DMS53 (cell line): ENCODE measurements around the gene ANGEL2.
A peak's percentile ranks its signal among the peaks of the same experiment; 100 is the strongest.
"Not testable (repeated sequence)": the region's sequence is repeated elsewhere in the genome, so short reads cannot be mapped to it uniquely, and the experiment has no call there.

ENCODE experiments used
- DNase-seq: peaks from one replicate; lab custom pipeline; 2025; lab: John Stamatoyannopoulos, UW

Gene ANGEL2, protein sequence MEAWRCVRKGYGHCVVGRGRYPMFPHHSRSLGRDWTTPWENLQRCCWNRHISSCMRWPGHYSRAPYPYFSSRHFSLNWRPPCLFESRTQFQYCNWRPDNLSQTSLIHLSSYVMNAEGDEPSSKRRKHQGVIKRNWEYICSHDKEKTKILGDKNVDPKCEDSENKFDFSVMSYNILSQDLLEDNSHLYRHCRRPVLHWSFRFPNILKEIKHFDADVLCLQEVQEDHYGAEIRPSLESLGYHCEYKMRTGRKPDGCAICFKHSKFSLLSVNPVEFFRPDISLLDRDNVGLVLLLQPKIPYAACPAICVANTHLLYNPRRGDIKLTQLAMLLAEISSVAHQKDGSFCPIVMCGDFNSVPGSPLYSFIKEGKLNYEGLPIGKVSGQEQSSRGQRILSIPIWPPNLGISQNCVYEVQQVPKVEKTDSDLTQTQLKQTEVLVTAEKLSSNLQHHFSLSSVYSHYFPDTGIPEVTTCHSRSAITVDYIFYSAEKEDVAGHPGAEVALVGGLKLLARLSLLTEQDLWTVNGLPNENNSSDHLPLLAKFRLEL

DNA sequence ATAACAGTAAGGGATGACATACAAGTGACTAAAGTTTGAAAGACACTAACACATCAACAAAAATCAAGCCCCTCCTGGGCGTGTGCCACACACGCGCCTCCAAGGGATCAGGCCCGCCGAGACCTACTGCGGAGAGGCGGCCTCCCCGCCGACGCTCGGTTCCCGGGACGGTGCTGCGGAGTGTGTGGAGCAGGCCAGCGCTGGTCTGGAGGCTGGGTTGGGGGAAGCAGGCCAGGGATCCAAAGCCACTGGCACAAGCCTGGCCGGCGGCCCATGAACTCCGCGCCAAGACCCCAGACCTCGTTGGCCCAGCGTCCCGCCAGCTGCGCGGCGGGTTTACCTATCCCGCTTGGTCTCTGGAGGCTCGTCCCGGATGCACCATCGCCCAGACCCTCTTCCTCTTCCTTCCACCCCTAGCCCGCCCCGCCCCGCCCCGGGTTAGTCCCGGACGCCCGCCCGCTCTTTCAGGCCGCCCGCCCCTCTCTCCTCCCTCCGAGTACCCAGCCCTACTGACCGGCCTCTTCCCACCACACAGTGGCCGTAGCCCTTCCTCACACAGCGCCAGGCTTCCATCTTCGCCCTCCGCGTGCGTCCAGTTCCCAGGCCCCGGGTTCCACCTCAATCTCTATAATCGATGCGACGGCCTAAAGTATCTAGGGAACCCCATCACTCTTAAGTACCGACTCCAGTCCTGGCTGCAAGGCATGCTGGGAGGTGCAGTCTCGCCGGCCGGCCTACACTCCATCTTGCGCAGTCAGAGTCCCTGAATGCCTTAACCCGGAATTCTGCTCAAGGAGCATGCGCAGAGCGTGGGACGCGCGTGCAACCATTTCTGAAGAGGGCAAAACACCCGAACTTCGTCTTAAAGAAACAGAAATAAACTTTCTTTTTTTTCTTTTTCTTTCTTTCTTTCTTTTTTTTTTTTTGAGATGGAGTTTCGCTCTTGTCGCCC, at the start of gene ANGEL2:
TSS of gene ANGEL2 (minus strand) at position 769 of the 952 bp plus-strand sequence. CDS start at position 573, 196 bp downstream.
- DNase-seq, result peak; percentile 99

DNA sequence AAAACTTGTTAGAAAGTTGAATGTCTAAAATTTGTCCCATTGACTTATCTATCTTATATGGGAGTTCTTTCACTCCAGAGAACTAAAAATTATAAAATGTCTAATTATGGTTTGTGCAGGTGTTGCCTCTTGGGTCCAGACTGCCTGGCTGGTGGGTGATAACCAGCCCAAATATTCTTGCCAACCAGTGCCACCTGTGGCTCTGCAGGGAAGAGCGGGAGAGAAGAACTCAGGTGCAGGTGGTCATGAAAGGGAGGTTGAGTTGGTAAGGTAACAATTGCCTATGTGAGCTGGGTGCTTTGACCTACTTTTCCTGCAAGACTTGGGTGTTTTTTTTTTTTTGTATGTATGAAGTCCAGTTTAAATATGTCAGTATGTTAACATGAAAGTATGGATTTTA, 45.6 kb upstream of the ANGEL2 start:
- DNase-seq, result peak; percentile 91

DNA sequence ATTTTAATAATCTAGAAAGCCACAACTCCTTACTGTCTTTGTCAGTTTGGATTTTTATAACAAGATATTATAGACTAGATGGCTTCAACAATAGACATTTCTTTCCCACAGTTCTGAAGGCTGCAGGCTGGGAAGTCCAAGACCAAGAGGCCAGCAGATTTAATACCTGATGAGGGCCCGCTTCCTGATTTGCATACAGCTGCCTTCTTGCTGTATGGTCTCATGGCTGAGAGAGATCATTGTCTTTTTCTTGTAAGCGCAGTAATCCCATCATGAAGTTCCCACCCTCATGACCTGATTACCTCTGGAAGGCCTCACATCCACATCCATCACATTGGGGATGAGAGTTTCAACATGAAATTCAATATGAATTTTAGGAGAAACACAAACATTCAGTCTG, 45.2 kb upstream of the ANGEL2 start:
- peak; percentile 97 for DNase-seq

DNA sequence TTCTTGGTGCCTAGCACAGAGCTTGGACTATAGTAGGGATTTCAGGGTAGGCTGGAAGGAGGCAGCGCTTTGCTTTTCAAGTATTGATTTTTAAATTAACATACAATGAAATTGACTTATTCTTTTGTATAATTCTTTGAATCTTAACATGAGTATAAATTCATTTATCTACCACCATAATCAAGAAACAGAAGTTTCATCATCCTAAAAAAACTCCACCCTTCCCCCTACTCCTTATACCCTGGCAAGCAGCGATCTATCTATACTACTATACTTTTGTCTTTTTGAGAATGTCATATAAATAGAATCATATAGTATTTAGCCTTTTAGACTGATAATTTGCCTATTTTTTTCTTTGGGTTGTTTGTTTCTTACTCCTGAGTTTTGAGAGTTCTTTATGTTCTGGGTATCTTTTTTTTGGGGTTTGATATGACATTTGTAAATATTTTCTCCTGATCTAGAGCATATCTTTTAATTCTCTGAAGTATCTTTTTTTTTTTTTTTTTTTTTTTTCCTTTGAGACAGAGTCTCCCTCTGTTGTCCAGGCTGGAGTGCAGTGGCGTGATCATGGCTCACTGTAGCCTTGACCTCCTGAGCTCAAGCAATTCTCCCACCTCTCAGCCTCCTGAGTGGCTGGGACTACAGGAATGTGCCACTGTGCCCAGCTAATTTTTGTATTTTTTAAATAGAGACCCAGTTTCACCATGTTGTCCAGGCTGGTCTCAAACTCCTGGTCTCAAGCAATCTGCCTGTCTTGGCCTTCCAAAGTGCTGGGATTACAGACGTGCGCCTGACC, 41.8 kb upstream of the ANGEL2 start:
- DNase-seq, result no peak

DNA sequence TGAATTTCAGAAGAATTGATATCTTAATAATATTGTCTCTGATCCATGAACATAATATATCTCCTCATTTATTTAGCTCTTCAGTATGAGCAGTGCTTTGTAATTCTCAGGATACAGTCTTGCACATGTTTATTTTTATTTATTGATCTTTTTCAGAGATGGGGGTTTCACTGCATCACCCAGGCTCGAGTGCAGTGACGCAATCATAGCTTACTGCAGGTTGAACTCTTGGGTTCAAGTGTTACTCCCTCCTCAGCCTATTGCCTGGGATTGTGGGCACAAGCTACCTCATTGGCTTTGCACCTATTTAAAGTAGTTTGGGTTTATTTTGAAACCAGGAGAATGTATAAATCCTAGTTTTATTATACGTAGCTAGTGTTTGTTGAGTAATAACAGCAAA, 40.1 kb upstream of the ANGEL2 start:
- peak; percentile 55 for DNase-seq

DNA sequence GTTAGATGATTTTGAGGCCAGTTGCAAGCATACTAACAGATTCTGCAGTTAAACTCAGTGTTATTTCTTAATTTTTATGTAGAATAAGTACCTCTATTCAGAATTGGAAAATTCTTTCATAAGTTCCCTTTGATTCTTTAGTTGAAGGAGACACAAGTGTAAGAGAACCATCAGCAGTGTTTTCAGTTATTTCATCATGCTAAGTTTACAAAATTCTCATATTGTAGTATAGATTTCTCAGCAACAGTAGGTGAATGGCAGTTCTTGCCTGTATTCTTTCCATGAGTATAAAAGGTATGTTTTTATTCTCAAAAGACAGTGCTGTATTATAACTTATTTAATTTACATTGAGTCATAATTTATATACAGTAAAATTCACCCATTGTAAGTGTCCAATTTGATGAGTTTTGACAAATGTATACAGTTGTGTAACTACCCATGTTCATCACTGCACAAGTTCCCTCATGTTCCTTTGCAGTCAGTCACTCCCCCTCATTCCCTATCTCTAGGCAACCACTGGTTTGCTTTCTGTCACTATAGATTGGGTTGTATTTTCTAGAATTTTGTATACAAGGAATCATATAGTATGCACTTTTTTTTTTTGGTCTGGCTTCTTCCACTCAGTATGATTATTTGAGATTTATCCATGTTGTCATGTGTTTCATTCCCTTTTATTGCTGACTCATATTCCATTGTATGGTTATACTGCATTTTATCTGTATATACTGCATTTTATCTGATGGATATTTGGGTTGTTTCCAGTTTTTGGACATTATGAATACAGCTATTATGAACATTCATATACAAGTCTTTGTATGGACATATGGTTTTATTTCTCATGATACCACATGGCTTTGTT, 39.3 kb upstream of the ANGEL2 start:
- peak; percentile 24 for DNase-seq

DNA sequence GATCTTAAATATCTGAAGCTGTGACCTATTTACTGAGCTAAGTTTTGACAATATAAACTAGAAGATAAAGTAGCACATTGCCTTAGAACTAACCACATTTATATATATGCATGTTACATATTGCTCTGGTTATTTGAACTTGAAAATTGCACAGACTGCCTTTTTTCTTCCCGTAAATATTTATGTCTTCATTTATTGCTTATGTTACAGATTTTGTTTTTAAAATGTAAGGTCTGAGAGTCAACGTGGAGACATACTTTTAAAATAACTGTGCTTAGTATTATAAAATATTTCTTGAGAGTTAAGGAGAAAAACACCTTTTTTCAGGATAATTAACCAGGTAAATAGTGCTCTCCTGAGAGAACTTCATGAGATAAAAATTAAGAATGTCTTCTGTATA, 38.5 kb upstream of the ANGEL2 start:
- no peak for DNase-seq

DNA sequence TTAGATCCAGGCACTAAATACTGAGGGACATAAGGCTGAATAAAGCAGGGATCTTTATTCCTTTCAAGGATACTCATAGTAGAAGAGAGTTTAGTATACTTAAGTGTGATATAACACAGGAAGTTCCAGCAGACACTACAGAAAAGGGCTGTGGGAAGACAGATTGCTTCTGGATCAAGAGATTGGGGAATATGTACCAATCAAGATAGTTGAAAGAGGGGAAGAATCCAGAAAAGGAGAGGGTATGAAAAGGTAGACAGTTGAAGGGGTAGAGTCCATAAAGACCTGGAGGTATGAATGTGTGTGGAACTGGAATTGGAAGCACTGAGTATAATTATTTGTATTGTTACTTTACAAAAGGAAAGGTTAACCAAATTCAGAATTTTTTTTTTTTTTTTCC, 37.8 kb upstream of the ANGEL2 start:
- DNase-seq, result no peak

DNA sequence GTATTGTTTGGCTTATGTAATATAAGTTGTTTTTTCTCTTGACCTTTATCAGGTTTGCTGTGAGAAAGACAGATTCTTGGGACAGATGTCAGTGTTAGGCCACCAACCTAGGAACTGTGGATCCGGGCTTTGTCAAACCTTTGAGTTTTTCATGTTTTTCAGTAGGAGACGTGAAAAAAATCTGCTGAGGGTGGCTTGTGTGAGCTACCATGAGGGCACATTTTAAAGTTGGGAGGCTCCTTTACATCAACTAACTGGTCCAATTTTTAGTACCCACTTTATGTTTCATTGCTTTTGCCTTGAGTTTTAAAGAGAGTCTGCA, 36.2 kb upstream of the ANGEL2 start:
- peak; percentile 45 for DNase-seq

DNA sequence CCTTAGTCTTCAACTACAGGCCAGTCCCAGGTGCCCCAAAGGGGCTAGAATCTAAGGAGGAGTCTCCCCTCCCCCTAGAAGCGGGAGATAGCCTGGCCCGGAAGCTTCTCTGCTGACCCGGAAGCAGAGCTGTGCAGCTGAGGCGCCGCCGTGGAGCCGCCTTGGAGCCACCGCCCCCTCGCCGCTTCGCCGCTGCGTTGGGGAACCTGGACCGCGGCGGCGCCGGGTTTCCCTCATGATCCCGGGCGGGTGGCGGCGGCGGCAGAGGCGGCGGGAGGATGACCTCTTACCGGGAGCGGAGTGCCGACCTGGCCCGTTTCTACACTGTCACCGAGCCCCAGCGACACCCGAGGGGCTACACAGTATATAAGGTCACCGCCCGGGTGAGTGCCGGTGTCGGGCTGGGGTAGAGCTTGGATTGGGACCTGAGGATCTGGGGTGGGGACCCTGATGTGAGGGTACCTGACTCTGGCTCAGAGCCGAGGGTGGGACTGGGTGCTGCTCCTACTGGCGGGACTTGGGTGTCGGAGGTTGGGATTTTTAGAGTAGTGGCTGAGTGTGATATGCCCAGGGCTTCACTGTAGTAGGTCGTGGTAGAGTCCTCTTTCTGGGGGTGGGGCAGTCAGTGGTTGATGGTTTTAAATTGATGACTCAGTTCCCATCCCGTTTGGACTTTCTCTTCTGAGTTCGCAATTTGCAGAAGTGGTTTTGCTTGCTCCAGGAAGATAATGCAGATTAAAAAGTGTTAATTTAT, 35.6 kb upstream of the ANGEL2 start, which contains the start of gene RPS6KC1:
TSS of gene RPS6KC1 (plus strand) at position 115 of the 754 bp plus-strand sequence. CDS start at position 279, 164 bp downstream.
- DNase-seq, result peak; percentile 96

DNA sequence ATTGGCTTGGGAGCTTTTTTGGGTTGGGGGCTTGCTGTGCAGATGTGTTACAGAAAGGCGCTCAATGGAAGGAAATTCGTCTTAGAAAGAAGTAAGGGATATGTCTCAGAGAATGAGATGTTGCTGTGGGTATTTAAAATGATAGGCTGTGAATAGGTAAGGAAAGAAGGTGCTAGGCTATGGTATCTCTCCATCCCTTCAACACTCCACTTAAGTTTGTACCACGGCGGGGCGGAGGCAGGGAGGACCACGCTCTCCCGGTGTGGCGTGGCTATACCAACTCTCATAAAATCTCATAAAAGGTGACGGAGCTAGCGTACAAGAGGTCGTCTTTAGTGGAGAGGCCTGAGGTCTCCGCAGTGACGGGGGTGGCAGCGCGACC, 35.1 kb upstream of the ANGEL2 start:
- DNase-seq, result peak; percentile 91

DNA sequence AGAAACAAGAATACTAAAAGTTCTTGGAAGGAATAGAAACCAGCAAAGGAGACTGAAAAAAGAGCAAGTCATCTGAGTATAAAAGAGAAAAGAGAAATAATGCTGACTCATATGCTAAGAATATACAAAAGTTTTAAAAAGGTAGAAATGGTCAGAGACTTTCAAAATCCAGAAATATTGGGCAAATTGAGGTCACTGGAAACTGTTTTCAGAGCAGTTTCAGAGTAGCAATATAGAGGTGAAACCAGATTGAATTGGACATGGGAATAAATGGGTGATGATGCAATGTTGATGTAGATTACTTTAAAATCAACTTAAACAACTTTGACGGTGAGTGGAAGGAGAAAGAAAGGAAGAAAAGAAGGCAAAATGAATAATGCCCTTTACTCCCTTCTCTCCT, 33.6 kb upstream of the ANGEL2 start:
- DNase-seq, result no peak

DNA sequence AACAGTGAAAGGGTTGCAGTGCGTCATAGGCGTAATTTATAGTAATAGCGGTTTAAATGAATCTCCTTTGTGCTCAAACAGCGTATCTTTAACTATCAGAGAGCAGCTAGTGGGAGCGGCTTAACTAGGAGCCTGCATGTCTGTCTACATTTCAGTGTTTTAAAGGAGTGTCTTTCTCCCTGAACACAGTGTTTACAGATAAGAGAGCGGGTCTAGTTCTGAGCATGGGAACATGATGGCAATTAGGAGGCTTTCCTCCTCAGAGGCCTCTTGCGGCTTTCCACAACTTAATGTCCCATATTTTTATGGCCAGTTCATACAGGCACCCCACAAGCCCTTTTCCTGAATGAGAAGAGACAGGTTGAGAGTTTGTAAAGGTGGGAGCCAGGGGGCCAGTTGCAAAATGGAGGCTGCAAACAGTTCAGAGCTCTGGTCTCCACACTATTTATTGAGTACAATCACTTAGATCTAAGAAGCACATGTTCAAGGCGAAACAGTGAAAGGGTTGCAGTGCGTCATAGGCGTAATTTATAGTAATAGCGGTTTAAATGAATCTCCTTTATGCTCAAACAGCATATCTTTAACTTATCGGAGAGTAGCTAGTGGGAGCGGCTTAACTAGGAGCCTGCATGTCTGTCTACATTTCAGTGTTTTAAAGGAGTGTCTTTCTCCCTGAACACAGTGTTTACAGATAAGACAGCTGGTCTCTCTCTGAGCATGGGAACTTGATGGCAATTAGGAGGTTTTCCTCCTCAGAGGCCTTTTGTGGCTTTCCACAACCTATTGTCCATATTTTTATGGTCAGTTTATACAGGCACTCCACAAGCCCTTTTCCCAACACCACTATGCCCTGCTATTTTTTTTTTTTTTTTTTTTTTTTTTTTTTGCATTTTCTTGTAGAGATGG, 29.9 kb upstream of the ANGEL2 start:
- peak; percentile 32 for DNase-seq

DNA sequence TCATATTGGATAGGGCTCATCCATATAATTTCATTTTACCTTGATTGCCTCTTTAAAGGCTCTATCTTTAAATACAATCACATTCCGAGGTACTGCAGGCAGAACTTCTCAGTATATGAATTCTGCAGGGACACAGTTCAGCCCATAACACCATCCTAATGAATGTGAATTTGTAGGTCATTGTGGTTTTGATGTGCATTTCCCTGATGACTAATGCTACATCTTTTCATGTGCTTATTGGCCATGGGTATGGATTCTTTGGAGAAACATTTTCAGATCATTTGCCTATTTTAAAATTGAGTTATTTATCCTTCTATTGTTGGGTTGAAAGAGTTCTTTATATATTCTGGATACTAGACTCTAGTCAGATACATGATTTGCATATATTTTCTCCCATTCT, 25.8 kb upstream of the ANGEL2 start:
- DNase-seq, result no peak

DNA sequence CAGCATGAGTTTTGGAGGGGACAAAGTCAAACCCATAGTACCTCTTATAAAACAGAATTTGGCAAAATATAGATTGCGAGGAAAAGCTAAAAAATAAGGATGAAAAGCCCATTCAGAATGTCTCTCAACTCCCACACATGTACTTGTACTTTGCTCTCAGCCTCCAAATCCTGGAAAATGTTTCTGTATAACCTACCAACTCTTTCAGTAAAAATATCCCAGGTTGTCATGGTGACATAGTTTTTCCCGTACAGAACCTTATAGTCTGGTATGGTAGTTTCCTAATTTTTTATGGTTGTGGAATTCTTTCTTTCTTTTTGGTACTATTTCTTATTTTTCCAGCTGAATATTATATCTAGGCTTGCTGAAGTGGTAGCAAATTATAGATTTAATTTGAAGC, 19.9 kb upstream of the ANGEL2 start:
- no peak for DNase-seq

DNA sequence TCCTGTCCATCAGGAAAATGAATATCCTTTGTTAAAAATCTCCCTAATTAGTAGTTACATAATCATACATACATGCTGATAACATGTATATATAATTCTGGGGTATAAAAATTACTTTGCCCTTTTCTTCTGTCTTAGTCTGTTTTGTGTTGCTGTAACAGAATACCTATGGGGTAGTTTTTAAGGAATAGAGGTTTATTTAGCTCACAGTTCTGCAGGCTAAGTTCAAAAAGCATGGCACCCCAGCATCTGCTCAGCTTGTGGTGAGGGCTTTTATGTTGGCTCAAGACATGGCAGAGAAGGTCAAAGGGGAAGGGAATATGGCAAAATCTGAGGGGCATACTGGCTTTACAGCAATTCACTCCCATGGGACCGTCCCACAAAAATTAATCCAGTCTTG, 19.0 kb upstream of the ANGEL2 start:
- DNase-seq, result no peak

DNA sequence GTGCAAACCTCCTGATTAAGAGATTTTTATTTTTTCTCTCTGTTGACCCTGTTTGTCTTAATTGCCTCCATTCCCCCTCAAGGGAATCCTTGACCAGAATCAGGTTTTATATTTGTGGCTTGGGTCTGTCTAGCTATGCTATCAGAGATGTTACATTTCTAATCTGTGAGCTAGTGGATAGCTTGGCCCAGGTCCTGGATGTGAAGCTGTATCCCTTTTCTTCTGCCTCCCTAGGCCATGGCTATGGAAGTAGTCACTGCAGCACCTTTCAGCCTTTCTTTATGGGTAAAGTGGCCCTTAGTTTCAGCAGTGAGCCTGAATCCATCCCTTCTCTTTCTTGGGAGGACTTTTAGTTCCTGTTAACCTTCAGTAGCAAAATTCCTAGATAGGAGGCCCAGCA, 17.0 kb upstream of the ANGEL2 start:
- DNase-seq, result no peak

DNA sequence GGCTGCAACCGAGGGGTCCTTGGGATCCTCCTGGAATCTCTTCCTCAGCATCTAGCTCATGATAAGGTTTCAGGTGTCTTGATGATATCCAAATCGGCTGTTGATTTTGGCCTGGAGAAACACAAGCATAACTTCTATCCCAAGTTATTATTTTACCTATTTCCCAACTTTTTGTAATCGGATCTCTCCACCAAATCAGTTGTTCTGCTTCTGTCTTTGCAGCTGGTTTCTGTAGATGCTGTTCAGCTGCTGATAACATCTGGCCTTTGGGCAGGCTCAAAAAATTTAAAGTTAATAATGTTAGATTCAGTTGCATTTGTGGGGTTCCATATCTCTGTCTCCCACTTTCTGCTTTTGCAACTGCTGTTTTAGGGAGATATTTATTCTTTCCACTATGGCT, 11.4 kb upstream of the ANGEL2 start:
- DNase-seq, result not testable (repeated sequence)

DNA sequence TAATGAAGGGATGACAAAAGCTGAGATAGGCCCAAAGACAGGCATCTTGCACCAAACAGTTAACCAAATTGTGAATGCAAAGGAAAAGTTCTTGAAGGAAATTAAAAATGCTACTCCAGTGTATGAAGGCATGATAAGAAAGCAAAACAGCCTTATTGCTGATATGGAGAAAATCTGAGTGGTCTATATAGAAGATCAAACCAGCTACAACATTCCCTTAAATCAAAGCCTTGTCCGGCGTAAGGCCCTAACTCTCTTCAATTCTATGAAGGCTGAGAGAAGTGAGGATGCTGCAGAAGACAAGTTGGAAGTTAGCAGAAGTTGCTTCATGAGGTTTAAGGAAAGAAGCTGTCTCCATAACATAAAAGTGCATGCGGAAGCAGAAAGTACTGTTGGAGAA, 4.3 kb upstream of the ANGEL2 start:
- DNase-seq, result no peak
